HepG2 (cell line): ENCODE measurements around the gene TYMP. TPM values are rescaled to one million over a fixed set of nuclear protein-coding genes. Genes with fewer than 3 reads are reported as not detected.

Experiments used
- BCLAF1 ChIP-seq: fragments of 450-650 bp; IDR thresholded peaks from 2 replicates; pipeline ENCODE4 v1.6.1; 2017; ENCODE audit warnings: mild to moderate bottlenecking
- HMGXB4 ChIP-seq, 2 experiments: sonication (generic) in 1 of 2; formaldehyde crosslinking in 1 of 2; IDR thresholded peaks; 2 replicates each; pipeline versions ENCODE4 v1.4.0 to v1.6.1; 2018 to 2020; ENCODE audit warnings: missing genetic modification reagents in 2 of 2, borderline replicate concordance in 1 of 2, low read depth in 1 of 2, mild to moderate bottlenecking in 1 of 2, missing biosample characterization in 1 of 2
- KMT2B ChIP-seq: IDR thresholded peaks from 2 replicates; pipeline ENCODE4 v1.6.1; 2016; ENCODE audit warnings: missing genetic modification reagents, missing compliant biosample characterization
- ZBTB7B ChIP-seq: sonication (generic); formaldehyde crosslinking; IDR thresholded peaks from 2 replicates; pipeline ENCODE4 v1.4.0; 2020; ENCODE audit warnings: missing genetic modification reagents
- ZNF772 ChIP-seq: sonication (generic); formaldehyde crosslinking; IDR thresholded peaks from 2 replicates; pipeline ENCODE4 v1.5.0; 2020; ENCODE audit warnings: mild to moderate bottlenecking, missing genetic modification reagents
- ZNF800 ChIP-seq: sonication (generic); formaldehyde crosslinking; IDR thresholded peaks from 2 replicates; pipeline ENCODE4 v1.4.0; 2020; ENCODE audit warnings: missing genetic modification reagents
- polyA plus RNA-seq, 8 experiments: library from polyadenylated mRNA; depleted of rRNA in 3 of 8; stranded (reverse) in 7 of 8; unstranded in 1 of 8; fragments of >200 nt; fragmentation: Illumina TruSeq in 4 of 8; extraction: Trizol in 4 of 8; gene quantifications; 2 replicates each; pipeline versions ENCODE4 v1.2.1 to v1.2.3, GENCODE V29; 2011 to 2016; ENCODE audit warnings: low read depth in 4 of 8, missing spikeins in 1 of 8, mixed read lengths in 1 of 8; ENCODE audit not compliant: insufficient read depth in 1 of 8
- total RNA-seq, 5 experiments: library from RNA; depleted of rRNA; stranded (reverse); fragments of >200 nt; fragmentation: Illumina TruSeq; extraction: Trizol; gene quantifications; 2 replicates each; pipeline ENCODE4 v1.2.3, GENCODE V29; 2016; ENCODE audit warnings: low read depth in 1 of 5
- TF ChIP-seq, protein P1 (sequence below): sonication (generic); formaldehyde crosslinking; IDR thresholded peaks from 2 replicates; pipeline ENCODE4 v1.8.1; 2023; ENCODE audit warnings: mild to moderate bottlenecking, missing genetic modification reagents
- TF ChIP-seq, protein P2 (sequence below): sonication (generic); formaldehyde crosslinking; IDR thresholded peaks from 2 replicates; pipeline ENCODE4 v1.4.0; 2020; ENCODE audit warnings: mild to moderate bottlenecking, missing genetic modification reagents

TYMP gene
- total and polyA plus RNA-seq, 2 of the 13 experiments (the other 11 are each of a cell fraction or from before 2014, with no cell fraction given): 3.9 to 4.3 TPM

DNA sequence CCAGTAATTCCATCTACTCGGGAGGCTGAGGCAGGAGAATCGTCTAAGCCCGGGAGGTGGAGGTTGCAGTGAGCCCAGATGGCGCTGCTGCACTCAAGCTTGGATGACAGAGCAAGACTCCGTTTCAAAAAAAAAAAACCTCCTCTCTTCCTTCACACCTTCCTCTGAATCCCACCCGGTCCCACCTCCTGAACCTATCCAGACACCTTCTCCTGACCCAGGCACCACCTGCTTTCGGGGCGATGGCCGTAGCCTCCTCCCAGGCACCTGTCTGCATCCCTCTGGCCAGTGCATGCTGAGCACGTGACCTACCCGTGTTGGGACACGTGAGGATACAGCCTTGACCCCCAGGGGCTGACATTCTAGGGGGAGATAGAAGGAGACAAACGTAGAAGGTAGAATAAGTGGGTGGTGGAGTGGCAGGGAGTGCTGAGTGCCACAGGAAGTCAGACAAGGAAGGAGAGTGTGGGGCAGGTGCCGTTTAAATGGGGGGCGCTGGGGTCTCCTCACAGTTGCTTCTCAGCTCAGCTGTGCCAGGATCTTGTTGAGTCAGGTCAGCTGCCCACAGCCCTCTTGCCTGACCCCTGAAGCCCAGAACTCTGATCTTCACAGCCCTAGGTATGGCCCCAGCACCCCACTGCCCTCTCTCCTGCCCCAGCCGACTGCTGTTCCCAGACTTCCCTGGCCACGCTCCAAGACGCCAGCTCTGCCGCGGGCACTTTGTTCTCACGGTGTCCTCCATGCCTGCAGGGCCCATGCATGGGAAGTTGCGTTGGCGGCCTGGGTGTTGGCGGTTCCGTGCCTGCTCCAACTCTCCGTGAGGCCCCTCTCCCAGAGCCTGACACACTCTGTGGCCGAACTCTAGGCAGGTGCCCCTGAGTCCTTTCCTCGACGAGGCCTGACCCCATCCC is 44.3 kb downstream of the TYMP start (continued):
- TF ChIP-seq, protein P1, sequence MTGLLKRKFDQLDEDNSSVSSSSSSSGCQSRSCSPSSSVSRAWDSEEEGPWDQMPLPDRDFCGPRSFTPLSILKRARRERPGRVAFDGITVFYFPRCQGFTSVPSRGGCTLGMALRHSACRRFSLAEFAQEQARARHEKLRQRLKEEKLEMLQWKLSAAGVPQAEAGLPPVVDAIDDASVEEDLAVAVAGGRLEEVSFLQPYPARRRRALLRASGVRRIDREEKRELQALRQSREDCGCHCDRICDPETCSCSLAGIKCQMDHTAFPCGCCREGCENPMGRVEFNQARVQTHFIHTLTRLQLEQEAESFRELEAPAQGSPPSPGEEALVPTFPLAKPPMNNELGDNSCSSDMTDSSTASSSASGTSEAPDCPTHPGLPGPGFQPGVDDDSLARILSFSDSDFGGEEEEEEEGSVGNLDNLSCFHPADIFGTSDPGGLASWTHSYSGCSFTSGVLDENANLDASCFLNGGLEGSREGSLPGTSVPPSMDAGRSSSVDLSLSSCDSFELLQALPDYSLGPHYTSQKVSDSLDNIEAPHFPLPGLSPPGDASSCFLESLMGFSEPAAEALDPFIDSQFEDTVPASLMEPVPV (CRISPR knock-in tag): peak; percentile 79; the same call in 1 of the 2 replicates
- TF ChIP-seq HMGXB4 (CRISPR knock-in tag; IDR thresholded peaks at IDR 0.05; ENCODE audit: borderline replicate concordance in 1 of 2, low read depth in 1 of 2) (peak; percentile 22 to 59; a peak in 2 of 4 replicates), BCLAF1 (no peak), ZBTB7B (CRISPR knock-in tag) (0 out of 2 replicates have a peak, but pooled peaks have one; percentile 45), ZNF772 (no peak), KMT2B (CRISPR knock-in tag) (no peak), ZNF800 (CRISPR knock-in tag) (no peak)
- TF ChIP-seq, protein P2, sequence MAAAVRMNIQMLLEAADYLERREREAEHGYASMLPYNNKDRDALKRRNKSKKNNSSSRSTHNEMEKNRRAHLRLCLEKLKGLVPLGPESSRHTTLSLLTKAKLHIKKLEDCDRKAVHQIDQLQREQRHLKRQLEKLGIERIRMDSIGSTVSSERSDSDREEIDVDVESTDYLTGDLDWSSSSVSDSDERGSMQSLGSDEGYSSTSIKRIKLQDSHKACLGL: peak; percentile 54; the same call in 1 of the 2 replicates
